K562 (cell line): ENCODE measurements around the gene BEST1. TPM values are rescaled to one million over a fixed set of nuclear protein-coding genes. Genes with fewer than 3 reads are reported as not detected.

ENCODE experiments used
- HDAC8 ChIP-seq: fragments of 450-650 bp; IDR thresholded peaks from 2 replicates; pipeline ENCODE4 v1.6.1; 2016; ENCODE audit warnings: mild to moderate bottlenecking, missing genetic modification characterization, moderate library complexity, missing compliant biosample characterization
- NR2C2 ChIP-seq, 2 experiments: fragments of 200-800 bp in 1 of 2; sonication (Bioruptor generic) in 1 of 2; sonication (generic) in 1 of 2; formaldehyde crosslinking in 1 of 2; IDR thresholded peaks; 2 replicates each; pipeline versions ENCODE4 v1.6.1 to v1.8.0; 2016 to 2022; ENCODE audit warnings: mild to moderate bottlenecking in 1 of 2, missing compliant biosample characterization in 1 of 2, missing genetic modification characterization in 1 of 2, missing genetic modification reagents in 1 of 2
- NR4A1 ChIP-seq, 2 experiments: fragments of 250-450 bp in 1 of 2; fragments of 450-650 bp in 1 of 2; sonication (Bioruptor Pico) in 1 of 2; IDR thresholded peaks; 2 replicates each; pipeline versions ENCODE4 v1.4.0 to v1.6.1; 2016 to 2020; ENCODE audit warnings: mild to moderate bottlenecking in 2 of 2, missing compliant biosample characterization in 1 of 2, missing genetic modification characterization in 1 of 2, moderate library complexity in 1 of 2
- POLR2A ChIP-seq: fragments of 450-650 bp; conservative IDR thresholded peaks from 2 replicates; pipeline ENCODE4 v1.6.1; 2016
- POLR2H ChIP-seq: IDR thresholded peaks from 2 replicates; pipeline ENCODE4 v1.6.1; 2016; ENCODE audit warnings: missing genetic modification characterization, low read depth, mild to moderate bottlenecking, control low read depth, missing compliant biosample characterization, moderate library complexity
- PTBP1 ChIP-seq: fragments of 200-400 bp; formaldehyde crosslinking; IDR thresholded peaks from 2 replicates; pipeline ENCODE4 v1.6.1; 2017; ENCODE audit warnings: low read depth, low read length
- RBBP5 ChIP-seq: fragments of 200-600 bp; sonication (generic); IDR thresholded peaks from 2 replicates; pipeline ENCODE4 v1.6.1; 2012; ENCODE audit warnings: borderline replicate concordance, mild to moderate bottlenecking, low read length, control low read depth, inconsistent platforms; ENCODE audit not compliant: insufficient read depth, poor library complexity, severe bottlenecking
- SMARCA4 ChIP-seq: fragments of 450-650 bp; IDR thresholded peaks from 2 replicates; pipeline ENCODE4 v1.6.1; 2016
- TAF7 ChIP-seq: fragments of 450-650 bp; IDR thresholded peaks from 2 replicates; pipeline ENCODE4 v1.6.1; 2016; ENCODE audit warnings: missing genetic modification characterization, missing compliant biosample characterization
- ZBTB40 ChIP-seq, 2 experiments: fragments of 450-650 bp in 1 of 2; sonication (generic) in 1 of 2; formaldehyde crosslinking in 1 of 2; IDR thresholded peaks; 2 replicates each; pipeline versions ENCODE4 v1.7.1 to v1.9.0; 2016 to 2022; ENCODE audit warnings: inconsistent platforms in 1 of 2, mild to moderate bottlenecking in 1 of 2, missing genetic modification reagents in 1 of 2
- ZNF197 ChIP-seq: fragments of 200-800 bp; sonication (Bioruptor generic); IDR thresholded peaks from 2 replicates; pipeline ENCODE4 v1.6.1; 2016; ENCODE audit warnings: low read depth, missing genetic modification characterization, missing compliant biosample characterization
- ZNF23 ChIP-seq: fragments of 250-450 bp; sonication (Bioruptor Pico); IDR thresholded peaks from 2 replicates; pipeline ENCODE4 v1.4.0; 2020; ENCODE audit warnings: mild to moderate bottlenecking
- ZNF347 ChIP-seq: fragments of 450-650 bp; formaldehyde crosslinking; IDR thresholded peaks from 2 replicates; pipeline ENCODE4 v1.4.0; 2020; ENCODE audit warnings: low read depth, mild to moderate bottlenecking, moderate library complexity
- polyA plus RNA-seq, 8 experiments: library from polyadenylated mRNA; depleted of rRNA in 4 of 8; stranded (reverse) in 5 of 8; unstranded in 3 of 8; fragments of >200 nt; fragmentation: Nextera tagmentation in 2 of 8; fragmentation: Illumina TruSeq in 1 of 8; extraction: Ambion mirVana in 2 of 8; extraction: Trizol in 1 of 8; gene quantifications; 2 replicates each; pipeline versions ENCODE4 v1.2.1 to v1.2.3, GENCODE V29; 2011 to 2014; ENCODE audit warnings: inconsistent platforms in 1 of 8, missing spikeins in 1 of 8
- total RNA-seq, 7 experiments: library from RNA; depleted of rRNA in 6 of 7; stranded (reverse); fragments of >200 nt in 6 of 7; fragmentation: Illumina TruSeq in 2 of 7; extraction: Trizol in 2 of 7; gene quantifications; 2 replicates each; pipeline versions ENCODE4 v1.2.1 to v1.2.3, GENCODE V29; 2011 to 2021; ENCODE audit warnings: low replicate concordance in 1 of 7
- TF ChIP-seq, protein P1 (sequence below): fragments of 150-350 bp; conservative IDR thresholded peaks from 2 replicates; pipeline ENCODE4 v1.6.1; 2014; ENCODE audit warnings: low read length

BEST1 gene
- total and polyA plus RNA-seq, 9 of the 15 experiments (the other 6 are each of a cell fraction or from before 2014, with no cell fraction given): 0.07 to 1.3 (median 0.40) TPM

GRCh38 chr11:61967924-61968757, 18.0 kb downstream of the BEST1 start (continued):
- TF ChIP-seq ZBTB40 (IDR thresholded peaks at IDR 0.05) (0 out of 2 replicates have a peak, but pooled peaks have one; percentile 13), ZBTB40 (CRISPR knock-in tag; IDR thresholded peaks at IDR 0.05) (no peak), ZNF347 (no peak), POLR2A (0 out of 2 replicates have a peak, but pooled peaks have one; percentile 19), ZNF197 (CRISPR knock-in tag) (no peak), NR2C2 (CRISPR knock-in tag; IDR thresholded peaks at IDR 0.05) (no peak), NR2C2 (tag; IDR thresholded peaks at IDR 0.05) (no peak), HDAC8 (tag) (no peak), SMARCA4 (no peak), PTBP1 (no peak), NR4A1 (CRISPR knock-in tag; IDR thresholded peaks at IDR 0.05) (no peak), NR4A1 (tag; IDR thresholded peaks at IDR 0.05) (peak; percentile 87), RBBP5 (peak; percentile 46), POLR2H (tag) (no peak), ZNF23 (CRISPR knock-in tag) (no peak), TAF7 (no peak; the same call in 1 of the 2 replicates)
- TF ChIP-seq, protein P1, sequence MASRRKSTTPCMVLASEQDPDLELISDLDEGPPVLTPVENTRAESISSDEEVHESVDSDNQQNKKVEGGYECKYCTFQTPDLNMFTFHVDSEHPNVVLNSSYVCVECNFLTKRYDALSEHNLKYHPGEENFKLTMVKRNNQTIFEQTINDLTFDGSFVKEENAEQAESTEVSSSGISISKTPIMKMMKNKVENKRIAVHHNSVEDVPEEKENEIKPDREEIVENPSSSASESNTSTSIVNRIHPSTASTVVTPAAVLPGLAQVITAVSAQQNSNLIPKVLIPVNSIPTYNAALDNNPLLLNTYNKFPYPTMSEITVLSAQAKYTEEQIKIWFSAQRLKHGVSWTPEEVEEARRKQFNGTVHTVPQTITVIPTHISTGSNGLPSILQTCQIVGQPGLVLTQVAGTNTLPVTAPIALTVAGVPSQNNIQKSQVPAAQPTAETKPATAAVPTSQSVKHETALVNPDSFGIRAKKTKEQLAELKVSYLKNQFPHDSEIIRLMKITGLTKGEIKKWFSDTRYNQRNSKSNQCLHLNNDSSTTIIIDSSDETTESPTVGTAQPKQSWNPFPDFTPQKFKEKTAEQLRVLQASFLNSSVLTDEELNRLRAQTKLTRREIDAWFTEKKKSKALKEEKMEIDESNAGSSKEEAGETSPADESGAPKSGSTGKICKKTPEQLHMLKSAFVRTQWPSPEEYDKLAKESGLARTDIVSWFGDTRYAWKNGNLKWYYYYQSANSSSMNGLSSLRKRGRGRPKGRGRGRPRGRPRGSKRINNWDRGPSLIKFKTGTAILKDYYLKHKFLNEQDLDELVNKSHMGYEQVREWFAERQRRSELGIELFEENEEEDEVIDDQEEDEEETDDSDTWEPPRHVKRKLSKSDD: no peak
